Adrenal gland (tissue), 5 donors: Measurements from ENCODE around the gene ACAD11.

Experiments
- POLR2A ChIP-seq, 2 donors: fragments of 450-650 bp; IDR thresholded peaks; one replicate each; pipeline ENCODE4 v1.6.1; 2017; ENCODE audit warnings: antibody characterized with exemption in 2 of 2, mild to moderate bottlenecking in 2 of 2, moderate library complexity in 1 of 2
- TF ChIP-seq, protein P1 (sequence below), 6 experiments: fragments of 450-650 bp in 4 of 6; fragments of 200-600 bp in 2 of 6; sonication (generic) in 1 of 6; IDR thresholded peaks; 1 replicate in 5 of 6; 2 replicates in 1 of 6; pipeline versions ENCODE4 v1.5.1 to v1.8.0; 2016 to 2021; ENCODE audit warnings: antibody characterized with exemption in 6 of 6, mild to moderate bottlenecking in 2 of 6, moderate library complexity in 1 of 6
- donor health status: DM: no; HTN: no; CAD: no.

DNA sequence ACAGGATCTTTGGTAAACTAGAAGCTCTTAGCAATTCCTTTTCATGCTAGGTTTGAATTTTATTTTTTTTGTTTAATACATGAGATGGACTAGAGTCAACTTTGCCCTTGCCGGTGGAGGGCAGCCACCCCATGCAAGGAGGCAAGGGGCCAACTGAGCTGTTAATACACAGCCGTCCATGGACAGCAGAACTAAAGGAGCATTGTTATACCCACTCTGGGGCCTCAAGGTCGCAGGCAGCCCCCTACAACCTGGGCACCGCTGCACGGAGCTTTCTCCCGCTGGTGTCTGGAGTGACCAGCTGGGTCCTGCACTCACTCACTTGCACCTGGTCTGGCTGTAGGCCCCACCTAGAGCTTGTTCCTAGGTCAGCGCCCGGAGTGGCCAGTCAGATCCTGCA is 110.4 kb downstream of the ACAD11 start:
- no peak for TF ChIP-seq POLR2A (IDR thresholded peaks at IDR 0.05)
- TF ChIP-seq, protein P1, sequence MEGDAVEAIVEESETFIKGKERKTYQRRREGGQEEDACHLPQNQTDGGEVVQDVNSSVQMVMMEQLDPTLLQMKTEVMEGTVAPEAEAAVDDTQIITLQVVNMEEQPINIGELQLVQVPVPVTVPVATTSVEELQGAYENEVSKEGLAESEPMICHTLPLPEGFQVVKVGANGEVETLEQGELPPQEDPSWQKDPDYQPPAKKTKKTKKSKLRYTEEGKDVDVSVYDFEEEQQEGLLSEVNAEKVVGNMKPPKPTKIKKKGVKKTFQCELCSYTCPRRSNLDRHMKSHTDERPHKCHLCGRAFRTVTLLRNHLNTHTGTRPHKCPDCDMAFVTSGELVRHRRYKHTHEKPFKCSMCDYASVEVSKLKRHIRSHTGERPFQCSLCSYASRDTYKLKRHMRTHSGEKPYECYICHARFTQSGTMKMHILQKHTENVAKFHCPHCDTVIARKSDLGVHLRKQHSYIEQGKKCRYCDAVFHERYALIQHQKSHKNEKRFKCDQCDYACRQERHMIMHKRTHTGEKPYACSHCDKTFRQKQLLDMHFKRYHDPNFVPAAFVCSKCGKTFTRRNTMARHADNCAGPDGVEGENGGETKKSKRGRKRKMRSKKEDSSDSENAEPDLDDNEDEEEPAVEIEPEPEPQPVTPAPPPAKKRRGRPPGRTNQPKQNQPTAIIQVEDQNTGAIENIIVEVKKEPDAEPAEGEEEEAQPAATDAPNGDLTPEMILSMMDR (IDR thresholded peaks at IDR 0.05): no peak
